Gastroesophageal sphincter (tissue), 4 donors: ENCODE data around the gene FHIT. TPM values are rescaled to one million over a fixed set of nuclear protein-coding genes. Genes with fewer than 3 reads are reported as not detected.

ENCODE experiments used
- ATAC-seq: fragments of 150-250 bp; one replicate; pipeline ENCODE4 v1.9.1; 2016; ENCODE audit warnings: mild to moderate bottlenecking, moderate library complexity
- H3K27ac ChIP-seq, 4 donors: fragments of 200-600 bp; sonication (generic) in 3 of 4; 1 replicate in 3 of 4; 2 replicates in 1 of 4; pipeline ENCODE4 v1.5.1; 2016 to 2019
- H3K27me3 ChIP-seq: fragments of 200-600 bp; sonication (generic); one replicate; pipeline ENCODE4 v1.5.1; 2019
- H3K36me3 ChIP-seq, 2 donors: fragments of 200-600 bp; sonication (generic); one replicate each; pipeline ENCODE4 v1.5.1; 2019; ENCODE audit warnings: control low read depth in 1 of 2
- H3K4me1 ChIP-seq, 3 donors: fragments of 200-600 bp; sonication (generic); 1 replicate in 2 of 3; 2 replicates in 1 of 3; pipeline ENCODE4 v1.5.1; 2016 to 2019; ENCODE audit warnings: control low read depth in 2 of 3
- H3K4me3 ChIP-seq, 2 donors: fragments of 200-600 bp; sonication (generic); one replicate each; pipeline ENCODE4 v1.5.1; 2019; ENCODE audit warnings: mild to moderate bottlenecking in 1 of 2, moderate library complexity in 1 of 2
- H3K9me3 ChIP-seq, 3 donors: fragments of 200-600 bp; sonication (generic); one replicate each; pipeline ENCODE4 v1.5.1; 2017 to 2019; ENCODE audit warnings: control low read depth in 2 of 3
- CTCF ChIP-seq, 4 experiments: fragments of 200-600 bp in 2 of 4; fragments of 450-650 bp in 2 of 4; sonication (generic) in 1 of 4; IDR thresholded peaks; one replicate each; pipeline ENCODE4 v1.5.1; 2017 to 2019; ENCODE audit warnings: antibody characterized with exemption in 4 of 4, mild to moderate bottlenecking in 2 of 4, moderate library complexity in 2 of 4
- EP300 ChIP-seq: sonication (generic); formaldehyde crosslinking; IDR thresholded peaks from one replicate; pipeline ENCODE4 v1.6.1; 2017; ENCODE audit warnings: antibody characterized with exemption, mild to moderate bottlenecking
- POLR2A ChIP-seq, 2 donors: fragments of 450-650 bp; IDR thresholded peaks; one replicate each; pipeline ENCODE4 v1.6.1; 2017; ENCODE audit warnings: antibody characterized with exemption in 2 of 2, mild to moderate bottlenecking in 2 of 2, moderate library complexity in 1 of 2
- POLR2AphosphoS5 ChIP-seq: sonication (generic); formaldehyde crosslinking; IDR thresholded peaks from one replicate; pipeline ENCODE4 v1.6.1; 2017; ENCODE audit warnings: antibody characterized with exemption
- WGBS, 2 donors: methylation state at CpG; one replicate each; pipeline ENCODE4 v1.1.5; 2018; ENCODE audit warnings: low coverage in 1 of 2; 5-methylcytosine and 5-hydroxymethylcytosine counted together
- total RNA-seq, 4 donors: library from RNA; depleted of rRNA; stranded (reverse); fragments of >200 nt; gene quantifications; one replicate each; pipeline ENCODE4 v1.1.0, GENCODE V29; 2016

Gene FHIT
- total RNA-seq, 4 donors from 2014 or later = 1.4 to 7.3 (median 3.9) TPM

GRCh38 chr3:60290122-60290492 is 961.1 kb downstream of the FHIT start:
- Histone ChIP-seq H3K4me1 (peaks cover 0 to 14% (median 0%) of the 10 kb centered on the region in 3 donors), H3K4me3 (no peak overlapping the region), H3K27ac (no peak overlapping the region), H3K9me3 (no peaks in the 10 kb centered on the region), H3K27me3 (no peaks in the 10 kb centered on the region), H3K36me3 (no peaks in the 10 kb centered on the region)
- no peak for TF ChIP-seq POLR2AphosphoS5
- no peak for TF ChIP-seq POLR2A (IDR thresholded peaks at IDR 0.05)
- TF ChIP-seq EP300 = no peak
- no peak for TF ChIP-seq CTCF (IDR thresholded peaks at IDR 0.05)
- no peak for ATAC-seq
- 92 to 100% methylated on average over 1 of the region's 1 CpG for WGBS, 2 donors

GRCh38 chr3:60289341-60290121 is 961.7 kb downstream of the FHIT start:
- WGBS, 2 donors = 34 to 39% methylated on average over 8 of the region's 8 CpGs
- no peak for ATAC-seq
- H3K27ac ChIP-seq = no peak overlapping the region

GRCh38 chr3:60282866-60283265 is 968.4 kb downstream of the FHIT start:
- no peaks in the 10 kb centered on the region for H3K9me3 ChIP-seq
- TF ChIP-seq POLR2AphosphoS5 = no peak
- TF ChIP-seq EP300 = no peak
- TF ChIP-seq CTCF (IDR thresholded peaks at IDR 0.05) = no peak
- TF ChIP-seq POLR2A (IDR thresholded peaks at IDR 0.05) = no peak
- H3K27me3 ChIP-seq = no peaks in the 10 kb centered on the region
- no peak overlapping the region for H3K4me3 ChIP-seq
- H3K4me1 ChIP-seq = no peaks in the 10 kb centered on the region
- H3K36me3 ChIP-seq = no peaks in the 10 kb centered on the region
- WGBS, 2 donors = 77 to 100% methylated on average over 2 of the region's 2 CpGs
- H3K27ac ChIP-seq = no peak overlapping the region
- ATAC-seq = no peak

More at GRCh38 chr3:60289341-60290121, 961.7 kb downstream of the FHIT start:
- Histone ChIP-seq H3K9me3 (no peaks in the 10 kb centered on the region), H3K4me1 (peaks cover 0 to 14% (median 0%) of the 10 kb centered on the region in 3 donors), H3K27me3 (no peaks in the 10 kb centered on the region), H3K36me3 (no peaks in the 10 kb centered on the region), H3K4me3 (no peak overlapping the region)
- TF ChIP-seq POLR2A (IDR thresholded peaks at IDR 0.05) (no peak), EP300 (no peak), CTCF (IDR thresholded peaks at IDR 0.05) (no peak), POLR2AphosphoS5 (no peak)

- 75 to 81% methylated on average over 3 of the region's 3 CpGs for WGBS, 2 donors
- no peak for ATAC-seq
Measured at GRCh38 chr3:60281970-60282369, 969.3 kb downstream of the FHIT start.

More at GRCh38 chr3:60281970-60282369, 969.3 kb downstream of the FHIT start:
- no peak overlapping the region for H3K27ac ChIP-seq
- no peaks in the 10 kb centered on the region for H3K27me3 ChIP-seq
- H3K4me1 ChIP-seq = no peaks in the 10 kb centered on the region
- no peaks in the 10 kb centered on the region for H3K36me3 ChIP-seq
- no peak overlapping the region for H3K4me3 ChIP-seq
- H3K9me3 ChIP-seq = no peaks in the 10 kb centered on the region
- TF ChIP-seq POLR2A (IDR thresholded peaks at IDR 0.05) (no peak), POLR2AphosphoS5 (no peak), EP300 (no peak), CTCF (IDR thresholded peaks at IDR 0.05) (no peak)
